Caco-2 (cell line): ENCODE measurements around the gene DCUN1D2. TPM values are rescaled to one million over a fixed set of nuclear protein-coding genes. Genes with fewer than 3 reads are reported as not detected.

Source experiments
- BruUV-seq: library from RNA; stranded (reverse); fragments of 400-500 nt; replicated peaks from 2 replicates; lab custom pipeline; 2021; lab: Mats Ljungman, UMichigan
- CTCF ChIA-PET: fragments of 300-600 bp; sonication (Branson Sonifier 250); formaldehyde crosslinking; loops from one replicate; lab custom pipeline; 2022; ENCODE audit warnings: antibody characterized with exemption; lab: Charles Lee
- POLR2A ChIA-PET: fragments of 300-600 bp; sonication (Branson Sonifier 250); formaldehyde crosslinking; loops from one replicate; lab custom pipeline; 2022; ENCODE audit warnings: antibody characterized with exemption; lab: Charles Lee
- DNase-seq, 2 experiments: peaks; one replicate each; pipeline versions ENCODE4 v3.0.0 to v3.0.0-alpha.2; 2020 to 2022
- H3K27me3 ChIP-seq: replicated peaks from 2 replicates; pipeline ENCODE4 v1.6.0; 2011; ENCODE audit warnings: low read length; ENCODE audit not compliant: control insufficient read depth, insufficient read depth
- H3K36me3 ChIP-seq: 2 replicates; pipeline ENCODE4 v1.5.1; 2011; ENCODE audit warnings: low read length; ENCODE audit not compliant: control insufficient read depth, insufficient read depth
- H3K4me1 ChIP-seq: fragments of 250-450 bp; sonication (Bioruptor Pico); 2 replicates; pipeline ENCODE4 v1.5.1; 2020; ENCODE audit warnings: mild to moderate bottlenecking
- H3K4me3 ChIP-seq: 2 replicates; pipeline ENCODE4 v1.5.1; 2011; ENCODE audit warnings: low read depth, mild to moderate bottlenecking, control low read depth, low read length
- H3K9me3 ChIP-seq: fragments of 250-450 bp; sonication (Bioruptor Pico); 2 replicates; pipeline ENCODE4 v1.5.1; 2020; ENCODE audit warnings: mild to moderate bottlenecking, moderate library complexity
- H3K27ac Mint-ChIP-seq: one replicate; pipeline ENCODE4 v1.8.0; 2022; ENCODE audit warnings: mixed read lengths; ENCODE audit not compliant: unreplicated experiment
- H3K27me3 Mint-ChIP-seq: one replicate; pipeline ENCODE4 v1.8.0; 2022; ENCODE audit warnings: mixed read lengths; ENCODE audit not compliant: insufficient read depth, unreplicated experiment
- H3K36me3 Mint-ChIP-seq: one replicate; pipeline ENCODE4 v1.8.0; 2022; ENCODE audit warnings: mild to moderate bottlenecking, mixed read lengths; ENCODE audit not compliant: insufficient read depth, unreplicated experiment
- H3K4me1 Mint-ChIP-seq: one replicate; pipeline ENCODE4 v1.8.0; 2022; ENCODE audit warnings: low read depth, mixed read lengths; ENCODE audit not compliant: unreplicated experiment
- H3K4me3 Mint-ChIP-seq: one replicate; pipeline ENCODE4 v1.8.0; 2022; ENCODE audit warnings: mild to moderate bottlenecking, moderate library complexity, mixed read lengths; ENCODE audit not compliant: unreplicated experiment
- H3K9me3 Mint-ChIP-seq: one replicate; pipeline ENCODE4 v1.8.0; 2022; ENCODE audit warnings: mixed read lengths; ENCODE audit not compliant: unreplicated experiment
- CTCF ChIP-seq, 2 experiments: fragments of 200-600 bp in 1 of 2; IDR thresholded peaks; 1 replicate in 1 of 2; 2 replicates in 1 of 2; pipeline versions ENCODE4 v1.5.1 to v1.8.0; 2011 to 2022; ENCODE audit warnings: antibody characterized with exemption in 1 of 2, control low read depth in 1 of 2, inconsistent platforms in 1 of 2, low read depth in 1 of 2, low read length in 1 of 2, mild to moderate bottlenecking in 1 of 2, moderate library complexity in 1 of 2; ENCODE audit not compliant: insufficient read depth in 1 of 2, severe bottlenecking in 1 of 2, unreplicated experiment in 1 of 2
- intact Hi-C: fragments of 100-400 bp; cut with micrococcal nuclease; formaldehyde crosslinking; loops from one replicate; pipeline ENCODE4 v1.10.0; 2022; ENCODE audit not compliant: unreplicated experiment
- total RNA-seq: library from RNA; stranded (reverse); gene quantifications from 2 replicates; pipeline ENCODE4 v1.2.3, GENCODE V29; 2022

Gene DCUN1D2
- total RNA-seq, 1 experiment from 2014 or later, result 59.4 TPM

DNA sequence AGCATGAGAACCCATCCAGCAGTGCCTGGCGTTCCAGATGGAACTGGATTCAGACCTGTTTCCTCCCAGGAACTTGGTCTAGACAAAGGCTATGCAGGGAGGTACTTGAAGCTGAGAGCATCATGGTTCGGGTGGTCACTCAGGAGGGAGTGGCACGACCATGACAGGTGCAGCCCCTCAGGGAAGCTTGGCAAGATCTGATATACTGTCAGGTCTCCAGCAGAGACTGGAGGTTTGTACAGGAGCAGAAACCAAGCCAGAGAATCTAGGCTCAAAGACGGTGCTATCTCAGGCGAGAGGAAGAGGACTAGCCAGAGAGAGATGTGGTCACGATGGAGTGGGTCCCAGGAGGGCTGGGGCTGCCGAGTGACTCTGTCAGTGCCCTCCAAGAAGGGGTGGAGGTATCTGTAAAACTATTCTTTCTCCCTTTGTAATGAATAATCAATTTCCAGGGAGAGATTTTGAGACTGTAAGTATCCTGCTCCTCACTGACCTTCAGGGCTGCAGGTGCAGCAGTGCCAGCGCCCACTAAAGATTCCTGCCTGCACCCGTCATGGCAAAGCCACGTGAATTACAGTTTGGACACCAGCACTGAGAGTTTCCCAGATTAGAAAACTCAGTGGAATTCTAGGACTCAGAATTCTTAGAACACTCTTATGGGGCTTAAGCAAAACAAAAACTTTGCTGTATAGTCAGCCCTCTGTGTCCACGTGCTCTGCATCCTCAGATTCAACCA is 10.2 kb upstream of the DCUN1D2 start:
- Histone ChIP-seq H3K27me3 (no peaks in the 10 kb centered on the region), H3K9me3 (no peaks in the 10 kb centered on the region), H3K36me3 (peaks cover 9% of the 10 kb centered on the region), H3K4me3 (no peak overlapping the region), H3K4me1 (no peaks in the 10 kb centered on the region)
- TF ChIP-seq CTCF (IDR thresholded peaks at IDR 0.05; ENCODE audit: insufficient read depth in 1 of 2, low read depth in 1 of 2, low read length in 1 of 2, severe bottlenecking in 1 of 2, unreplicated experiment in 1 of 2), result no peak
- ChIA-PET POLR2A (no interaction called here), CTCF (no interaction called here)
- no peaks in the 10 kb centered on the region for H3K9me3 Mint-ChIP-seq
- no peak overlapping the region for H3K4me3 Mint-ChIP-seq
- intact Hi-C loops, result no loop called here
- no peak for DNase-seq
- no peaks in the 10 kb centered on the region for H3K27me3 Mint-ChIP-seq
- H3K36me3 Mint-ChIP-seq, result peaks cover 67% of the 10 kb centered on the region
- no peak overlapping the region for H3K27ac Mint-ChIP-seq
- no TSS peak for BruUV-seq
- peaks cover 7% of the 10 kb centered on the region for H3K4me1 Mint-ChIP-seq

GRCh38 chr13:113499936-113500335 is 9.4 kb upstream of the DCUN1D2 start:
- peaks cover 69% of the 10 kb centered on the region for H3K36me3 Mint-ChIP-seq
- no peak for DNase-seq
- peaks cover 11% of the 10 kb centered on the region for H3K4me1 Mint-ChIP-seq
- intact Hi-C loops, result no loop called here
- Histone ChIP-seq H3K27me3 (no peaks in the 10 kb centered on the region), H3K4me3 (no peak overlapping the region), H3K36me3 (peaks cover 11% of the 10 kb centered on the region), H3K9me3 (no peaks in the 10 kb centered on the region), H3K4me1 (no peaks in the 10 kb centered on the region)
- ChIA-PET CTCF (no interaction called here), POLR2A (no interaction called here)
- BruUV-seq, result no TSS peak
- TF ChIP-seq CTCF (IDR thresholded peaks at IDR 0.05; ENCODE audit: insufficient read depth in 1 of 2, low read depth in 1 of 2, low read length in 1 of 2, severe bottlenecking in 1 of 2, unreplicated experiment in 1 of 2), result no peak
- no peaks in the 10 kb centered on the region for H3K9me3 Mint-ChIP-seq
- no peak overlapping the region for H3K27ac Mint-ChIP-seq
- no peak overlapping the region for H3K4me3 Mint-ChIP-seq
- no peaks in the 10 kb centered on the region for H3K27me3 Mint-ChIP-seq

DNA sequence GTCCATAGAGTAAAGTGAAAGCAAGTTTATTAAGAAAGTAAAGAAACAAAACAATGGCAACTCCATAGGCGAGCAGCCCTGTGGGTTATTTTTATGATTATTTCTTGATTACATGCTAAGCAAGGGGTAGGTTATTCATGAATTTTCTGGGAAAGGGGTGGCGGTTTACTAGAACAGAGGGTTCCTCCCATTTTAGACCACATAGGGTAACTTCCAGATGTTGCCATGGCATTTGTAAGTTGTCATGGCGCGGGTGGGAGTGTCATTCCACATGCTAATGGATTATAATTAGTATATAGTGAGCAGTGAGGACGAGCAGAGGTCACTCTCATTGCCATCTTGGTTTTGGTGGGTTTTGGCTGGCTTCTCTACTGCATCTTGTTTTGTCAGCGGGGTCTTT is 8.4 kb upstream of the DCUN1D2 start:
- H3K27me3 ChIP-seq, result no peaks in the 10 kb centered on the region
- no peak overlapping the region for H3K4me3 Mint-ChIP-seq
- peaks cover 62% of the 10 kb centered on the region for H3K36me3 Mint-ChIP-seq
- H3K4me1 Mint-ChIP-seq, result peaks cover 17% of the 10 kb centered on the region
- H3K27me3 Mint-ChIP-seq, result no peaks in the 10 kb centered on the region
- CTCF ChIA-PET, result no interaction called here
- H3K27ac Mint-ChIP-seq, result no peak overlapping the region
- H3K4me3 ChIP-seq, result no peak overlapping the region
- POLR2A ChIA-PET, result no interaction called here
- no peaks in the 10 kb centered on the region for H3K9me3 ChIP-seq
- H3K4me1 ChIP-seq, result peaks cover 5% of the 10 kb centered on the region
- intact Hi-C loops, result no loop called here
- DNase-seq, result no peak
- TF ChIP-seq CTCF (IDR thresholded peaks at IDR 0.05; ENCODE audit: insufficient read depth in 1 of 2, low read depth in 1 of 2, low read length in 1 of 2, severe bottlenecking in 1 of 2, unreplicated experiment in 1 of 2), result no peak
- no TSS peak for BruUV-seq
- H3K9me3 Mint-ChIP-seq, result no peaks in the 10 kb centered on the region
- H3K36me3 ChIP-seq, result peaks cover 11% of the 10 kb centered on the region
